GM10248 (cell line): ENCODE results near the gene LRFN2.

Source experiments
- CTCF ChIA-PET: fragments of 300-600 bp; sonication (Branson Sonifier 250); formaldehyde crosslinking; extraction: SDS; loops from one replicate; lab custom pipeline; 2021; ENCODE audit warnings: antibody characterized with exemption; lab: Yijun Ruan, JAX
- POLR2A ChIA-PET: fragments of 350-650 bp; sonication (Branson Sonifier 250); formaldehyde crosslinking; extraction: SDS; loops from one replicate; lab custom pipeline; 2020; ENCODE audit warnings: antibody characterized with exemption; lab: Yijun Ruan, JAX
- DNase-seq: peaks from one replicate; pipeline ENCODE4 v3.0.0; 2012; ENCODE audit errors: extremely low spot score
- CTCF ChIP-seq: IDR thresholded peaks from 2 replicates; pipeline ENCODE4 v1.5.1; 2012; ENCODE audit warnings: mild to moderate bottlenecking, low read depth; ENCODE audit errors: extremely low read depth, missing control alignments, control extremely low read depth

The LRFN2 gene

GRCh38 chr6:40516429-40516828 lies 70.7 kb downstream of the LRFN2 start:
- CTCF ChIA-PET = interaction anchor here (1.1 kb wide), 1 partner anchor 10 kb away, joined by 3 read pairs; no protein-coding TSS in a partner anchor
- DNase-seq = no peak
- POLR2A ChIA-PET = no interaction called here
- TF ChIP-seq CTCF = no peak

GRCh38 chr6:40512340-40512739 lies 74.8 kb downstream of the LRFN2 start:
- DNase-seq = no peak
- ChIA-PET CTCF (no interaction called here), POLR2A (no interaction called here)
- no peak for TF ChIP-seq CTCF

GRCh38 chr6:40511884-40512283 lies 75.3 kb downstream of the LRFN2 start:
- no peak for TF ChIP-seq CTCF
- DNase-seq = no peak
- CTCF ChIA-PET = no interaction called here
- POLR2A ChIA-PET = no interaction called here

GRCh38 chr6:40510442-40510841 lies 76.7 kb downstream of the LRFN2 start:
- DNase-seq = no peak
- ChIA-PET POLR2A (no interaction called here), CTCF (no interaction called here)
- no peak for TF ChIP-seq CTCF

GRCh38 chr6:40509716-40510260 lies 77.4 kb downstream of the LRFN2 start:
- ChIA-PET CTCF (no interaction called here), POLR2A (no interaction called here)
- no peak for DNase-seq
- TF ChIP-seq CTCF = no peak

GRCh38 chr6:40509086-40509485 lies 78.1 kb downstream of the LRFN2 start:
- no peak for DNase-seq
- TF ChIP-seq CTCF = no peak
- ChIA-PET POLR2A (no interaction called here), CTCF (no interaction called here)
